Right forelimb (tissue), 1 donor: ENCODE results near the gene HOXB4.
"Not testable (repeated sequence)": the region's sequence is repeated elsewhere in the genome, so short reads cannot be mapped to it uniquely, and the experiment has no call there.

Experiments used
- DNase-seq: peaks from one replicate; pipeline ENCODE4 v3.0.0-alpha.2; 2018

Gene HOXB4

DNA sequence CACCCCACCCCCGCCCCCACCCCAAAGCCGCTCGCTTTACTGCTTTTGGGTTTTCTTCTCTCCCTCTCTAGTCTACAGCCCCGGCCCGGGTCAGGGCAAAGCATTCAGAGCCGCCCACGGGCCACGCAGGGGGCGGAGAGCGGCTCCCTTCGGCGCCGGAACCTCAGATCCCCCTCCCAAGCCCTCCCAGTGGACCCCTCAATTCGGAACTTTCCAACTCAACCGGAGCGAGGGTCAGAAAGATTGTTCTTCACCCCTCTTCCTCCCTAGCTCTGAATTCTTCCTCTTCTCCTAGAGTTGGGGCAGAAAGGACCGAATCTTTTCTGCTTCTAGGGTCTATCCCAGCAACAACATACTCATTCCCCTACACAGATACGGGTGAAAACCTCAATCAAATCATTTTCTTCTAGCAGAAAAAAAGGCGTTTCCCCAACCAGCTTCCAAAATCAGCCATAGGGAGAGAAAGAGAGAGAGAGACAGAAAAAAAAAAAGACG lies 34.2 kb downstream of the HOXB4 start:
- peak; percentile 61 for DNase-seq

DNA sequence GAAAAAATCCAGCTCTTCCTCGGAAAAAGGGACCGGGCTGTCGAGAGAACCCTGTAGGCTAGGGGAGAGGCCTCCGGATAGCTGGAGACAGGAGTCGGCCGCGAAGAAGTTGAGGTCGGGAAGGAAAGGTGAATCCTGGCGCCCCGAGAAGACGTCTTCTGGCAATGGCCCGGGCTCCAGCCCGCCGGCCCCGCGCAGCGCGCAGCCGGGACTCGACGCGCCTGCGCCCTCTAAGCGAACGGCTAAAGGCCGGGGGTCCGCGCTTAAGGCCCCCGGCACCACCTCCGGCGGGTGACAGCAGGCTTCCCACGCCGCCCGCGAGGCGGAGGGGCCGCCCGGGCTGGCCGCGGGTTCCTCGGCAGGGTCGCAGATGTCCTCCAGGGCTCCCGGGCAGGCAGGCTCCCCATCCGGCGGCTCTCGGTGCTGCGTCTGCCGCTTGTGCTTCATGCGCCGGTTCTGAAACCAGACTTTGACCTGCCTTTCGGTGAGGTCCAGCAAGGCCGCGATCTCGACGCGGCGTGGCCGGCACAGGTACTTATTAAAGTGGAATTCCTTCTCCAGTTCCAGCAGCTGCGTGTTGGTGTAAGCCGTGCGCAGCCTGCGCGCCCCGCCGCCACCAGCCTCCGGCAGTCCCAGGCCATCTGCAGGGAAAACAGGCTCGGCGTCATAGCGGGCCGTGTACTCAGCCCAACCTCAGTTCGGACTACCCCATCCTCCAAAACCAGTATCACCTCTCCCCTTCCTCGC lies 34.9 kb downstream of the HOXB4 start:
- DNase-seq, result peak; percentile 79

DNA sequence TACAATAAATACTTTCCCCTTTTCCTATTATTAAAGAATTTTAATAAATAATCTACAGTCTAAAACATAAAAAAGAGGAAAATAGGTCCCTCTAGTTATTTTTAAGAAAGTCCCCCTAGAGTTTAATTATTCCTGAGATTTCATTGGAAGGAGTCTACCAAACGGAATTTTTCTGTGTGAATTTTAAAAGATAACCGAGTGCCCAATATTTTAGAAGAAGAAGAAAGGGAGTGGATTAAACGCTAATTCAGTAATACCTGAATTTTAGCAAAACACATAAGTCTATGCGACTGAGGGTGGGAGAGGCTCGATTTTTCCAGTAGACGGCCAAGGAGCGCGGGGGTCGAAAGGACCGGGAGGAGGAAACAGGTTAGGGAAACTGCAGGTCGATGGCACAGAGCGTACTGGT lies 35.4 kb downstream of the HOXB4 start:
- no peak for DNase-seq

DNA sequence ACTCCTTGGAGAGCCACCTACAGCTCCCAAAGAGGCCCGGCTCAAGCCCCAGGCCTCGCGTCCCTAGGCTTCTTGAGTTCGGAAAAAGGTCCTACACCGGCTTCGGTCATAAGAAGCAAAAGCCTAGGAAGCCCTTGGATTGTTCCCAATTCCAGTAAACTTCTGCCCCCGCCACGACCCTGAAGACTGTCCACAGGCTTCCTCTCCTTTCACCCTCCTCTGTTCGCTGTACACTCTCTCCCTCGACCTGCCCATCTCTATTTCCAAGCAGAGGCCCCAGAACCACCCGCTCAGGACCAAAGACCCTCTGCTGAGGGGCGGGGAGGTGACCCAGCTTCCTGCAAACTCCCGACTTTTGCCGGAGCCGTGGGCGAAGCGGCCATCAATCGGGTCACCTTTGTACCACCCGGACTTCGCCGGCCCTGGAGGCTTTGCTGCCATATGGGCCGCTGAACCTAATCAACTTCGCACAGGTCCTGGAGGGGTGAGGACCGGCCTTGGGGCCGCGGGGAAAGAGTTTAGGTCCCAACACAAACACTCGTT lies 36.0 kb downstream of the HOXB4 start:
- peak; percentile 65 for DNase-seq

DNA sequence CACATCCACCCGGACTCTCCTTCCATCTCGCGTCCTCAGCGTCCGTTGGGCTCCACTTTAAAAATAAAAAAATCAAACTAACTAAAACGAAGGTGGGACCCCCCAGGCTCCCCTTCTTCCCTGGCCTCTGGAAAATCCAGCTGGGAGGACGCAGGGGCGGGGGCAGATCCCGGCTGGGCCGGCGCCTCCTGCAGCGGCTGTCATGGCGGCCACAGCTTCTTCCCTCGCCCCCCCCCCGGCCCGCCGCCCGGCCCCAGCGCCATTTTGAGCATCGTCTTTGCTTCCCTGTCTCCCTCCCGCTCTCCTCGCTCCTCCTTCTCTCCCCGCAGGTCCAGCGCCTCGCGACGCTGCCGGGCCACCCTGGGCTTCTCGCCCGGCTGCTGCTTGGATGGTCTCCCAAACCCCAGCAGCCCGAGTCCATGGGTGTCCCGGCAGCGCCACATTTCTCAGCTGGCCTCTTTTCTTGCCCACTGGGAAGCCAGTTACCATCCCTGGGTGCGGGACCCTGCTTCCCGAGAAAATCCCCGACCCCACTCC lies 36.5 kb downstream of the HOXB4 start:
- DNase-seq, result peak; percentile 85

DNA sequence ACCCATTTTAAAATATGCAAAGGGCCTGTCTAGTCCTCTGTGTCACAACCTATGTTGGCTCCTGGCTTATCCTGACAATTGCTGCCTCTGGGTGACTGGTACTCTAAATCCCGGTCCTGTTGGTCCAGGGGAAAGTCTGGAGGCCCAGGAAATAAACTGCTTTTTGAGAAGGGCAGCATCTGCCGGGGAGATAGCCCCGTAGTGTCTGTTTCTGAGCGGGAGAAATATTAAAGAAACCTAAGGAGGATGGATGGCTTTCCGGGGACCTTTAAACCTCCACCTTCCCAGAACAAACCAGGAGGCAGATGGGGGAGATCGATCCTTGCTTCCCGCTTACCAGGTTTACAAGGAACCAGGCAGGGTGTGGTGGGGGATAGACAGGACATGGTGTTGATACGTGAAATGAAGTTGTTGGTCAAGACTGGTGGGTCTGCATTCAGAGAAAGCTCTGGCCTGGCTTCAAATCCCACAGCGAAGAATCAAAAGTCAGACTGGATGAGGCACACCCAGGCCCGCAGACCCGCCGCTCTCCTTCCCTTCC lies 37.0 kb downstream of the HOXB4 start:
- DNase-seq, result no peak

DNA sequence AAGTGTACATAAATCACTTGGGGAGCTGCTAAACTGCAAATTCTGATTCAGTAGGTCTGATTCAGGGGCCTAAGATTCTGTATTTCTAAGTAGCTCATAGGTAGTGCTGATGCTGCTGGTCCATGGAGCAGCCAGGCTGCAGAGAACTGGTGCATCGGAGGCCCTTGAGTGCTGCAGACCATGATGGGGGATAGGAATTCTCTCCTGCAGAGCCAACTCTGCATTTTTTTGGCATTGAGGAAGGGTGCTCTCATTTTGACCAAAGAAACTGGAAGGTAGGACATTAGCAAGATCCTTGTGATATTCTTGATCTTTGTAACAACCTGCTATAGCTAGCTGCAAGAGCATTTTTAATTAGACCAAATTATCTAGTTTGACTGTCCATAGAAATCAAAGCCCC lies 37.9 kb downstream of the HOXB4 start:
- no peak for DNase-seq

DNA sequence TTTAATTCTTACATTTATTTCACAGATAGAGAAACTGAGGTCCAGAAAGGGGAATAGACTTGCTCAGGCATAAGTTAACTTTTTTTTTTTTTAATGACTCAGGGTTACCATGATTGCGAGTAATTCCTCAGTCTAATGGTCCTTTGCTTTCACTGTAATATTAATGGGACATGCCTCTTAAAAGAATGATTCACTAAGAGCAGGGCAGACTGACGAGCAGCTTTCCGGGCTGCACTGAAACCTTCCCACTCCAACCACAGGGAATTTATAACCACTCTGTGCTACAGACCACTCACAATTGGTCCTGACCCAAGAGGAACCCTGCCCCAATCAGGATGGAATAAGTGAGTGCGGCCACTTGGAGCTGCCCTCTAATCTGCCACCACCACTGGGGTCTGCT lies 39.0 kb downstream of the HOXB4 start:
- DNase-seq, result no peak

DNA sequence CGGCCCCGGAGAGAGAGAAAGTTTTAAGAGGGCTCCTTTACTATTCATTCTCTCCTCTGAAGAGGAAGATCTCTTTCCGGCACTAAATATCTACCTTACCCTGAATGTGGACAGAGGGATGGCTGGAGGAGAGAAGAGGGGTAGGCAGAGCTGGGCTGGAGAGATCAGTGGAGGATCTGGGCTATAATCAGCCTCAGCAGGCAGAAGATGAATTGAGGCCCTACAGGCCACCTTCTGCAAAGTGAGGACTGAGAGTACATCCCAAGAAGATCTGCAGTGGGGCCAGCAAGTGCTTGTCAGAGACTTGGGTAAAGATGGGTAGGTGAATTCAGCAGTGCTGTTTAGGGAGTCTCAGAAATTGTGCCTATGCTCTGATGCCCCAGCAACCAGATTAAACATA lies 40.8 kb downstream of the HOXB4 start:
- DNase-seq, result no peak

DNA sequence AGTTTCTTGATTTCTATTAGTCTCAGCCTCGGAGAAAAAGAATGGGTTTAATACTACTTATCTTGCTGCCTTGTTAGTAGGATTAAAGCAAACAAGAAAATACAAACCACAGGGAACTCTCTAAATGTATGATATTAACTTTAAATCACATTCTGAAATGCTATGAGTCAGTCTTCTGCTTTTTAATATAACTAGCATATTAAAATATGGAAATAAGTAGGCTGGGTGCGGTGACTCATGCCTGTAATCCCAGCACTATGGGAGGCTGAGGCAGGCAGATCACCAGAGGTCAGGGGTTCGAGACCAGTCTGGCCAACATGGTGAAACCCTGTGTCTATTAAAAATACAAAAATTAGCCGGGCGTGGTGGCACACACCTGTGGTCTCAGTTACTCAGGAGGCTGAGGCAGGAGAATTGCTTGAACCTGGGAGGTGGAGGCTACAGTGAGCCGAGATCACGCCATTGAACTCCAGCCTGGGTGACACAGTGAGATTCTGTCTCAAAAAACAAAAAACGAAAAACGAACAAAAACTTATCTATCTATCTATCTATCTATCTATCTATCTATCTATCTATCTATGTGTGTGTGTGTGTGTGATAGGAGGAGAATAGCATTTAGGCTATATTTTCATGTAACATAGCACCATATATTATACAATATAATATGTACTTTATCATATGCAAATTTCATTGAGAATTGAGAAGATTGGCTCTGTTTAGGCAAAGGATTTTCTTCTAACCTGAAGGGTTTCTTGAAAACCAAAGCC lies 42.2 kb downstream of the HOXB4 start:
- DNase-seq, result not testable (repeated sequence)

DNA sequence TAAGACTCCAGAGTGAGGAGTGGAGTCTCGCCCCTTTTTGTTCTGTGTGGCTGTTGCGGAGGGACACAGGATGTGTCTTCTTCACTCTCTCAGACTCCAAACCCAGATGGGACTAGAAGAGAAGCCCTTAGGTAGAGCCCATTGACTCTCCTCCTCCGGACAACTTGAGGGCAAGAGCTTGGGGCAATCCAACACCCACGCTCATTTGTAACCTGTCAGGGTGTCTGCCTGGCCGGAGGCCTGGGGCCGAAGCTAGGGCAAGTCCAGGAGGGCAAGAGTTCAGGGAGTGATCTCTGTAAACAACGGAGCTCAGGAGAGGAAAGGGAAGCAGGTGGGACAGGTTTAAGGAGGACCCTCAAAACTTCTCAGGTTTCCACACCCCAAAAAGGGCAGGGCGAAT lies 45.9 kb downstream of the HOXB4 start:
- DNase-seq, result no peak

DNA sequence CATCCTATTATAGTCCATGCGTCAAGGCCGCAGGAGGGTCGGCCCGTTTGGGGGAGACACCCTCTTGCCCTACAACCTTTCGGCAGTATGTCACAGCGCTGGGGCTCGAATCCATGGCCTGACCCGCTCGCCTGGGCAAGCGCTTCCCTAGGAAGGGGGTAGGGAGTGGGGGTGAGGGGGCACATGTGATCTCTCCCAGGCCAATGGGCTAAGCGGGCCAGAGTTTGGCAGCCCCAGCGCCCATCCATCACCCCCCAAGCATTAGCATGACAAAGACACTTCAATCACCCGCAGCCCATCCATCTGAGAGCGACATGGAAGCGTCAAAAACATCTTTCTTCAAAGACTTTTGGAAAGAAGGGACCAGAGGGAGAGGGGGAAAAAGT lies 47.3 kb downstream of the HOXB4 start, which contains the start of gene HOXB1:
Gene HOXB1 (minus strand): TSS at position 125 of the 386 bp plus-strand sequence. CDS start 107 bp downstream, at position 18.
- no peak for DNase-seq

DNA sequence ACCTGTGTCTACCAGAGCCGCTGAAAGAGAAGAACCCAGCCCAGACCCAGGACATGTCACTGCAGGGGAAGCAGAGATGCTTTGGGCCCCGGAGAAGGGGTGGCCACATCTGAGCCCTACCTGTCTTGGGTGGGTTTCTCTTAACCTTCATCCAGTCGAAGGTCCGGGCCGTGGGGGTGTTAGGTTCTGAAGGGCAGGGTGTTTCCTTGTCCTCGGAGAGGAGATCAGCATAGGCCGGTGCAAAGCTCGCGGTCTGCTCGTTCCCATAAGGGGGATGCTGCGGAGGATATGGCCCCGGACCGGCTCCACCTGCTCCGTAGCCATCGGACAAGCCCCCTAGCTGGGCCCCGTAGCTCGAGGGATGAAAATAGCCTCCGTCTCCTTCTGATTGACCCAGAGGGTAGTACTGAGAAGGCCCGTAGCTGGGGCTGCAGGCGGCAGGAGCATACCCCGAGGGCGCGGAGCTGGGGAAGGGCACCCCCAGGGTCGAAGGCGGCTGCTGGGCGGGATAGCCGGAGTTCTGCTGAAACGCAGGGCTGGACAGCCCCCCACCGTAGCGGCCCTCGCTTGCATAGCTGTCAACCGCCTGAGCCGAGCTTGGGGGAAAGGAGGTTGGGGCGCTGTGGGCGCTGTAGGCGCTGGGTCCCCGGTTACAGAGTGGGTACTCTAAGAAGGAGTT lies 47.8 kb downstream of the HOXB4 start:
- no peak for DNase-seq

DNA sequence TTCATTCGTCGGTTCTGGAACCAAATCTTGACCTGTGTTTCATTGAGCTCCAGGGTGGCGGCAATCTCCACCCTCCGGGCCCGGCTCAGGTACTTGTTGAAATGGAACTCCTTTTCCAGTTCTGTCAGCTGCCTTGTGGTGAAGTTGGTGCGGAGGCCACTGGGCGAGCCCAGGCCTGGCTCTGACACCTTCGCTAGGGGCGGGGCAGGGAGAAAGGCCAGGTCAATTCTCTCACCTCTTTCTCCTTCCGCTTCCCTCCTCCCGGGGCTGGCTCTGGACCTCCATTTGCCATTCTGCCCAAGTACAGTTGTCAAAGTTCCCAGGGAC lies 48.5 kb downstream of the HOXB4 start:
- DNase-seq, result no peak

DNA sequence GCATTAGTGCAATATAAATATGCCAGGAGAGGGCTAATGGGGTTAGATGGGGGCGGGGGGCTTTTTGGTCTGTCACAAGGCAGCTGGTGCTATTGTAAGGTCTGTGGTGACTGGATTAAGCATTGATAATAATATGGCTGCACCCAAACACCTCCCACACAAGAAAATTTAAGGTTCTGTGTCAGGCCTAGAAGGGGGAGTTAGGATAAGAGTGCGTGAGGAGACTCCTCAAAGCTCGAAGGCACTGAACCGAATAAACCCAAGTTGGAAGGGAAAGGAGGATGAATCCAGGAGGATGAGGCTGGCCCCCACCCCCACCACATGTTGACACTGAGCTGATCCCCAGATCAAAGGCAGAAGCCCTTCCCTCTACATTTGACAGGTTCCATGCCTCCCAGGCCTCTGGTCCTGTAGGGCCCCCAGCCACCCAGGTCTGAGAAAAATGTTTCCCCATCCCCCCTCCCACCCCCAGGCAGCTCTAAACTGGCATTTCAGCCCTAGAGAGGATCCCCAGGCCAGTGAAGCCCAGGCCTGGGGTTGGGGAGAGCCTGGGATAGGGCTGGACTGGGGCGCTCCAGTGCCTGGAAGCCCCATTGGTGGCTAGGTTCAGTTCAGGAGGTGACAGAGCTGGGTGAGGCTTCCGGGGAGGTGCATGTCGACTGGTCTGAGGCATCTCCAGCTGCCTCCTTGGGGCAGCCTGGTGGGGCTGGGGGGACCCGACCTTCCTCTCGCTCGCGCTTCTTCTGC lies 49.0 kb downstream of the HOXB4 start:
- DNase-seq, result no peak

DNA sequence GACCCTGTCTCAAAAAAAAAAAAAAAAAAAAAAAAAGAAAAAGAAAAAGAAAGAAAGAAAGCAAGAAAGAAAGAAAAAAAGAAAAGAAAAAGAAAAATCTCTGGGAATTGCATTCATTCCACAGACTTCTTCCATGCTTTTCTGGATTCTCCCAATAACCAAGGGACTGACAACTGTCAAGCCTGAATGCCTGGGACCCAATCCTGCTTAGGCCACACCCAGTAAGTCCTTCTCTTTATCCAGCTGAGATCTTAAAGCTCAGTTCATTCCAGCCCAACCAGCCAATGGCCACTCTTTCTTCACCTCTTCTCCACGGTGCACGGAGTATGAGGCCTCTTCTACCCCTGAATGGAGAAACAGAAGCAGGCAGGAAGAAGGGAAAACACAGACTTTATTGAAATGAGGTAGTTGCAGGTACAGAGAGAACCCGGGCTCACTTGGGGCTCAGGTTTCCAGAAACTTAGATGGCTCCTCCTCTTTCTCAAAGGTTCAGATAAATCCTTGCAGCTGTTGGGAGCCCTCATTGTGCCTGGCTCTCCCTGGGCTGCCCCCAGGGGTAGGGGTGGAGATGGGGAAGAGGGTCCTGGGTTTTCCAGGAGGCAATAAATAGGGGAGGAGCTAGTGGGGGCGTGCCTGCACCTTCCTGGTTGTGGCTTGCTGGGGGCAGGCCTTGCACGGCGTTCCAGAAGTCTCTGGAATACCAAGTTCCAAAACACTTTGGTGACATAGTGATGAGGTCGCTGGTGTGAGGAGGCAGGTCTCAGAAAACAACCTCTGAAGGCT lies 49.8 kb downstream of the HOXB4 start:
- no peak for DNase-seq

DNA sequence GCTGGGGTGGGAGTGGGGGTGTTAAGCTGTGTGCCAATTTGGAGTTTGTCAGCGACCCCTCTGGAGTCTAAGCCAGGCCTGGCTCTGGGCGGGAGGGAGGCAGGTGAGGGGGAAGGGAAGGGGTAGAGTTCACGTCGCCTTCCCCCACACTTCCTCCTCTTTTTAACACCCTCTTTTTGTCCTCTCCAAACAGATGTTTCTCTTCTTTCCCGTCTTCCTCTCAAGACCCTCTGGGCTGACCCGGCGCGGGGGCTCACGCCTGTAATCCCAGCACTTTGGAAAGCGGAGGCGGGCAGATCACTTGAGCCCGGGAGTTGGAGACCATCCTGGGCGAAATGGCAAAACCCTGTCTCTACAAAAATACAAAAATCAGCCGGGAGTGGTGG lies 50.6 kb downstream of the HOXB4 start:
- DNase-seq, result no peak

DNA sequence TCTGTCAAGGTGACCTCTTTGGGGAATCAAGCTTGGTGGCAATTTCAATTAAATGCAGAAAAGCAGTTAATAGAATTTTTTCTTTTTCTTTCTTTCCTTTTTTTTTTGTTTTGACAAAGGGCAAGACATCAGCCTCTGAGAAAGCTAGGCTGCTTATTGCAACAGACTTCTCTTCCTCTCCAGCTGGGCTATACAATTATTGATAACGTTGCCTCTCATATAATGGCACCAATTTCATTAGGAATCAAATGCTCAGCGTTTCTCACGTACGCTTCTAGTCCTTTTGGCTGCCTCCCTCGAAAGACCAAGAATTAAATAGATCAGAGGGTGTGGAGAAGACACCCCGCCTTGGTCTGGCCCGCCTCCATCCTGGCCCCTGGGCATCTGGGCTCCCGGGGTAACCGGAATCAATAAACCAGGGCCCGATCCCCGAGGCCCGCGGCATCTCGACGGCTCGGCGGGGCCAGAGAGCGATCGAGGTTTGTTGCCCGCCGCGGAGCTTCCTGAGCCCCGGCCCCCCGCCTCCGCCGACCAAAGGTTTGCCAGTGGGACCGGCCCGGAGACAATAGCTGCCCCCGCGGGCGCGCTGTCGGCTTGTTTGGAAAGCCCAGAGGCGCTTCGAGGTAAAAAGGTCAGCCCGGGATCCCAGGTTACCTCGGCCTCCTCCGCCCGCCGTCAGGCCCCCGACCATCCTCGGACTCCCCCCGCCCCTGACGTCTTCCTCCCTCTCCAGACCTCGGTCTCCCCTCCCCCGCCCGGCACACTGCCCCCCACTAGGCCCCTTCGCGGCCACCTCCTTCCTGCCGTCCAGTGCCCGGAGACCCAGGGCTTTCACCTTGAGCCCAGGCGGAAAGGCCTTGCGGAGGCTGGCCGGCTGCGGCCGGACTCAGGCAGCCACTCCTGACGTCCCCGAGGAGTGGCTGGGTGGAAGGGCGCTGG lies 51.3 kb downstream of the HOXB4 start:
- DNase-seq, result no peak
